GM21390 (cell line): ENCODE data around the gene EXOG.

Experiments
- ATAC-seq: cut with Tn5 transposase; IDR thresholded peaks from one replicate; pipeline ENCODE4 v1.9.1; 2021; ENCODE audit not compliant: unreplicated experiment

EXOG gene

GRCh38 chr3:38543586-38543985 is 47.4 kb downstream of the EXOG start:
- ATAC-seq, result no peak

GRCh38 chr3:38544926-38545325 is 48.8 kb downstream of the EXOG start:
- ATAC-seq, result no peak

- no peak for ATAC-seq
Measured at GRCh38 chr3:38545550-38545949, 49.4 kb downstream of the EXOG start.

GRCh38 chr3:38545983-38546382 is 49.8 kb downstream of the EXOG start:
- no peak for ATAC-seq

GRCh38 chr3:38548154-38548931 is 52.2 kb downstream of the EXOG start:
- ATAC-seq, result no peak

- no peak for ATAC-seq
Measured at GRCh38 chr3:38549082-38549481, 52.9 kb downstream of the EXOG start.

GRCh38 chr3:38549486-38549885 is 53.3 kb downstream of the EXOG start:
- ATAC-seq, result no peak

- ATAC-seq, result no peak
Measured at GRCh38 chr3:38549957-38550840, 54.1 kb downstream of the EXOG start.

- no peak for ATAC-seq
Measured at GRCh38 chr3:38551026-38551832, 55.1 kb downstream of the EXOG start.

GRCh38 chr3:38552364-38552763 is 56.2 kb downstream of the EXOG start:
- ATAC-seq, result no peak

- no peak for ATAC-seq
Measured at GRCh38 chr3:38553071-38553470, 56.9 kb downstream of the EXOG start.

GRCh38 chr3:38554127-38554827 is 58.1 kb downstream of the EXOG start:
- ATAC-seq, result no peak

- ATAC-seq, result no peak
Measured at GRCh38 chr3:38555149-38555840, 59.2 kb downstream of the EXOG start.

- ATAC-seq, result no peak
Measured at GRCh38 chr3:38555926-38556325, 59.8 kb downstream of the EXOG start.

GRCh38 chr3:38556640-38557358 is 60.7 kb downstream of the EXOG start:
- no peak for ATAC-seq

GRCh38 chr3:38558864-38559263 is 62.7 kb downstream of the EXOG start:
- no peak for ATAC-seq

GRCh38 chr3:38560284-38560683 is 64.1 kb downstream of the EXOG start:
- ATAC-seq, result no peak

- ATAC-seq, result no peak
Measured at GRCh38 chr3:38560996-38561717, 65.0 kb downstream of the EXOG start.
